GM12878 (cell line): ENCODE results near the gene NUDT6. TPM values are rescaled to one million over a fixed set of nuclear protein-coding genes. Genes with fewer than 3 reads are reported as not detected.

ENCODE experiments used
- ATAC-seq: fragments of 200-7000 bp; cut with Tn5 transposase; 3 replicates; pipeline ENCODE4 v1.9.1; 2020; ENCODE audit warnings: mild to moderate bottlenecking, moderate library complexity
- BruUV-seq: library from RNA; stranded (reverse); fragments of 400-500 nt; replicated peaks from 2 replicates; lab custom pipeline; 2021; lab: Mats Ljungman, UMichigan
- CTCF ChIA-PET: fragments of 300-600 bp; sonication (Branson Sonifier 250); formaldehyde crosslinking; extraction: SDS; loops from one replicate; lab custom pipeline; 2021; ENCODE audit warnings: inconsistent platforms; lab: Yijun Ruan, JAX
- POLR2A ChIA-PET: fragments of 350-600 bp; formaldehyde crosslinking; extraction: SDS; loops from one replicate; lab custom pipeline; 2021; ENCODE audit warnings: inconsistent platforms; lab: Charles Lee
- RAD21 ChIA-PET: fragments of 300-600 bp; sonication (Branson Sonifier 250); formaldehyde crosslinking; loops from one replicate; lab custom pipeline; 2023; ENCODE audit warnings: antibody characterized with exemption; ENCODE audit not compliant: unreplicated experiment; lab: Charles Lee
- SMC1A ChIA-PET: fragments of 300-600 bp; sonication (Branson Sonifier 250); formaldehyde crosslinking; loops from one replicate; lab custom pipeline; 2023; ENCODE audit not compliant: unreplicated experiment, uncharacterized antibody; lab: Charles Lee
- DNase-seq: peaks from one replicate; pipeline ENCODE4 v3.0.0-alpha.2; 2011; ENCODE audit warnings: low read depth, low spot score
- FAIRE-seq: peaks from 3 replicates; lab custom pipeline; 2011; peaks lifted over from hg19 to GRCh38; lab: Jason Lieb, UNC
- H2AFZ ChIP-seq: 2 replicates; pipeline ENCODE4 v1.6.0; 2011; ENCODE audit warnings: low read depth, low read length, control low read depth; ENCODE audit not compliant: control insufficient read depth
- H3K27ac ChIP-seq: 2 replicates; pipeline ENCODE4 v1.5.1; 2011; ENCODE audit warnings: control low read depth; ENCODE audit not compliant: control insufficient read depth, insufficient read depth
- H3K27me3 ChIP-seq, 2 experiments: replicated peaks in 1 of 2; 2 replicates each; pipeline versions ENCODE4 v1.6.0 to v1.6.1; 2011; ENCODE audit warnings: low read length in 1 of 2; ENCODE audit not compliant: control insufficient read depth in 2 of 2, insufficient read depth in 2 of 2
- H3K36me3 ChIP-seq, 2 experiments: 2 replicates each; pipeline ENCODE4 v1.5.1; 2011; ENCODE audit warnings: low read length in 1 of 2; ENCODE audit not compliant: control insufficient read depth in 2 of 2, insufficient read depth in 2 of 2
- H3K4me1 ChIP-seq: 2 replicates; pipeline ENCODE4 v1.6.1; 2011; ENCODE audit warnings: mild to moderate bottlenecking, low read length, moderate library complexity, mixed read lengths; ENCODE audit not compliant: control insufficient read depth, insufficient read depth
- H3K4me2 ChIP-seq: 2 replicates; pipeline ENCODE4 v1.6.0; 2011; ENCODE audit warnings: control low read depth; ENCODE audit not compliant: control insufficient read depth, insufficient read depth
- H3K4me3 ChIP-seq: fragments of 200-600 bp; sonication (generic); 2 replicates; pipeline ENCODE4 v1.5.1; 2016
- H3K79me2 ChIP-seq: 2 replicates; pipeline ENCODE4 v1.6.0; 2011; ENCODE audit warnings: low read length; ENCODE audit not compliant: control insufficient read depth, insufficient read depth
- H3K9ac ChIP-seq: 2 replicates; pipeline ENCODE4 v1.8.0; 2011; ENCODE audit warnings: low read length, control low read depth, mixed read lengths; ENCODE audit not compliant: control insufficient read depth, insufficient read depth
- H3K9me3 ChIP-seq: replicated peaks from 3 replicates; pipeline ENCODE4 v1.5.1; 2011; ENCODE audit warnings: mild to moderate bottlenecking, low read length; ENCODE audit not compliant: control insufficient read depth, insufficient read depth
- H4K20me1 ChIP-seq: 2 replicates; pipeline ENCODE4 v1.6.0; 2011; ENCODE audit not compliant: control insufficient read depth, insufficient read depth
- BHLHE40 ChIP-seq, 2 experiments: fragments of 450-650 bp in 1 of 2; IDR thresholded peaks; 2 replicates each; pipeline ENCODE4 v1.6.1; 2011 to 2017; ENCODE audit warnings: low read depth in 2 of 2, borderline replicate concordance in 1 of 2, improper control_type of control experiment in 1 of 2, low read length in 1 of 2, mild to moderate bottlenecking in 1 of 2
- E2F4 ChIP-seq: IDR thresholded peaks from 2 replicates; pipeline ENCODE4 v1.6.1; 2012; ENCODE audit warnings: low read depth, low read length, improper control_type of control experiment
- EED ChIP-seq: sonication (generic); IDR thresholded peaks from 2 replicates; pipeline ENCODE4 v1.6.1; 2016; ENCODE audit warnings: antibody characterized with exemption, low read depth
- ELK1 ChIP-seq: IDR thresholded peaks from 2 replicates; pipeline ENCODE4 v1.6.1; 2012; ENCODE audit warnings: low read depth, low read length, improper control_type of control experiment
- ETV6 ChIP-seq, 2 experiments: fragments of 450-650 bp in 1 of 2; IDR thresholded peaks in 1 of 2; conservative IDR thresholded peaks in 1 of 2; 2 replicates each; pipeline ENCODE4 v1.6.1; 2014; ENCODE audit warnings: antibody characterized with exemption in 1 of 2, borderline replicate concordance in 1 of 2, low read depth in 1 of 2, mild to moderate bottlenecking in 1 of 2, moderate library complexity in 1 of 2
- EZH2 ChIP-seq: IDR thresholded peaks from 2 replicates; pipeline ENCODE4 v1.6.1; 2012; ENCODE audit warnings: low read depth, mild to moderate bottlenecking, control low read depth, inconsistent platforms, low read length, borderline replicate concordance; ENCODE audit not compliant: control insufficient read depth
- HCFC1 ChIP-seq: fragments of 150-350 bp; IDR thresholded peaks from 2 replicates; pipeline ENCODE4 v1.6.1; 2014; ENCODE audit warnings: low read length
- HDAC2 ChIP-seq: fragments of 200-600 bp; sonication (generic); IDR thresholded peaks from 2 replicates; pipeline ENCODE4 v1.6.1; 2017
- IKZF2 ChIP-seq, 2 experiments: fragments of 450-650 bp; IDR thresholded peaks; 2 replicates each; pipeline ENCODE4 v1.6.1; 2017; ENCODE audit warnings: mild to moderate bottlenecking in 2 of 2, moderate library complexity in 2 of 2
- IRF4 ChIP-seq: IDR thresholded peaks from 2 replicates; pipeline ENCODE4 v1.6.1; 2011; ENCODE audit warnings: low read depth, low read length
- KDM1A ChIP-seq: fragments of 200-600 bp; sonication (generic); IDR thresholded peaks from 2 replicates; pipeline ENCODE4 v1.6.1; 2016; ENCODE audit warnings: borderline replicate concordance
- MLLT1 ChIP-seq: fragments of 450-650 bp; IDR thresholded peaks from 2 replicates; pipeline ENCODE4 v1.6.1; 2016; ENCODE audit warnings: mild to moderate bottlenecking
- NFYA ChIP-seq: IDR thresholded peaks from 2 replicates; pipeline ENCODE4 v1.6.1; 2011; ENCODE audit warnings: low read depth, mild to moderate bottlenecking, low read length, improper control_type of control experiment, borderline replicate concordance
- SMARCA5 ChIP-seq: fragments of 450-650 bp; IDR thresholded peaks from 2 replicates; pipeline ENCODE4 v1.6.1; 2017; ENCODE audit warnings: mild to moderate bottlenecking
- WGBS: methylation state at CpG from one replicate; pipeline ENCODE4 v1.1.6; 2016; ENCODE audit warnings: low lambda C conversion rate; ENCODE audit not compliant: insufficient replicate concordance, insufficient coverage; ENCODE audit errors: missing lambda C conversion rate; 5-methylcytosine and 5-hydroxymethylcytosine counted together
- in situ Hi-C: fragments of 300-500 bp; cut with MboI; formaldehyde crosslinking; loops from 9 replicates; pipeline ENCODE4 v1.14.3; 2018; ENCODE audit warnings: mixed read lengths
- intact Hi-C: fragments of 100-400 bp; cut with micrococcal nuclease; formaldehyde crosslinking; loops from one replicate; pipeline ENCODE4 v1.14.2; 2022; ENCODE audit not compliant: unreplicated experiment
- polyA plus RNA-seq, 11 experiments: library from polyadenylated mRNA; depleted of rRNA in 4 of 11; unstranded in 6 of 11; stranded (reverse) in 5 of 11; fragments of >200 nt; fragmentation: Nextera tagmentation in 4 of 11; fragmentation: Illumina TruSeq in 1 of 11; extraction: Ambion mirVana in 4 of 11; extraction: Trizol in 1 of 11; gene quantifications; 1 replicate in 1 of 11; 2 replicates in 10 of 11; pipeline versions ENCODE4 v1.2.1 to v1.2.3, GENCODE V29; 2011 to 2016; ENCODE audit warnings: inconsistent platforms in 2 of 11, missing spikeins in 2 of 11, low read depth in 1 of 11
- total RNA-seq, 4 experiments: library from RNA; depleted of rRNA in 3 of 4; stranded (reverse); fragments of >200 nt in 3 of 4; fragmentation: Illumina TruSeq in 1 of 4; extraction: Trizol in 1 of 4; gene quantifications; 2 replicates each; pipeline versions ENCODE4 v1.2.1 to v1.2.3, GENCODE V29; 2013 to 2021

Gene NUDT6
- total and polyA plus RNA-seq, 10 of the 15 experiments (the other 5 are each of a cell fraction or from before 2014, with no cell fraction given), result 3.9 to 12.4 (median 6.8) TPM

GRCh38 chr4:122875949-122876348, 46.4 kb downstream of the NUDT6 start (continued):
- TF ChIP-seq E2F4 (no peak), IKZF2 (IDR thresholded peaks at IDR 0.05) (no peak), HCFC1 (no peak), IRF4 (no peak), BHLHE40 (IDR thresholded peaks at IDR 0.05; ENCODE audit: borderline replicate concordance in 1 of 2, low read depth in 2 of 2, low read length in 1 of 2) (no peak), ETV6 (conservative IDR thresholded peaks at IDR 0.05 in 1 of 2, IDR thresholded peaks at IDR 0.05 in 1 of 2; ENCODE audit: borderline replicate concordance in 1 of 2, low read depth in 1 of 2) (no peak), HDAC2 (no peak), SMARCA5 (no peak)

GRCh38 chr4:122873821-122874593, 48.4 kb downstream of the NUDT6 start:
- no peaks in the 10 kb centered on the region for H3K9me3 ChIP-seq
- H3K27ac ChIP-seq, result no peak overlapping the region
- no peak for FAIRE-seq
- H3K4me3 ChIP-seq, result no peak overlapping the region
- H3K79me2 ChIP-seq, result no peaks in the 10 kb centered on the region
- no peaks in the 10 kb centered on the region for H3K36me3 ChIP-seq
- 50% methylated on average over 4 of the region's 4 CpGs for WGBS
- CTCF ChIA-PET, result interaction anchor here (1.4 kb wide), 1 partner anchor 119 kb away, joined by 3 read pairs; no protein-coding TSS in a partner anchor
- ATAC-seq, result no peak
- POLR2A ChIA-PET, result interaction anchor here (0.6 kb wide), 2 partner anchors 17 to 54 kb away, joined by 3 to 7 read pairs; no protein-coding TSS in a partner anchor
- no peaks in the 10 kb centered on the region for H4K20me1 ChIP-seq
- in situ Hi-C loops (no loop called here), intact Hi-C loops (no loop called here)
- RAD21 ChIA-PET, result interaction anchor here (0.9 kb wide), 1 partner anchor 116 kb away, joined by 3 read pairs; no protein-coding TSS in a partner anchor
- H3K9ac ChIP-seq, result no peak overlapping the region
- H3K4me2 ChIP-seq, result no peak overlapping the region
- SMC1A ChIA-PET, result interaction anchor here (0.7 kb wide), 1 partner anchor 18 kb away, joined by 3 read pairs; no protein-coding TSS in a partner anchor
- no peak overlapping the region for H2AFZ ChIP-seq
- no TSS peak for BruUV-seq
- no peaks in the 10 kb centered on the region; a peak in 1 of 4 replicates for H3K27me3 ChIP-seq
- no peak for DNase-seq
- H3K4me1 ChIP-seq, result no peaks in the 10 kb centered on the region
- TF ChIP-seq KDM1A (no peak), NFYA (no peak), MLLT1 (no peak), ELK1 (no peak), EZH2 (no peak), EED (no peak)
